Measurements from ENCODE around the gene MEGF8.

The MEGF8 gene, protein sequence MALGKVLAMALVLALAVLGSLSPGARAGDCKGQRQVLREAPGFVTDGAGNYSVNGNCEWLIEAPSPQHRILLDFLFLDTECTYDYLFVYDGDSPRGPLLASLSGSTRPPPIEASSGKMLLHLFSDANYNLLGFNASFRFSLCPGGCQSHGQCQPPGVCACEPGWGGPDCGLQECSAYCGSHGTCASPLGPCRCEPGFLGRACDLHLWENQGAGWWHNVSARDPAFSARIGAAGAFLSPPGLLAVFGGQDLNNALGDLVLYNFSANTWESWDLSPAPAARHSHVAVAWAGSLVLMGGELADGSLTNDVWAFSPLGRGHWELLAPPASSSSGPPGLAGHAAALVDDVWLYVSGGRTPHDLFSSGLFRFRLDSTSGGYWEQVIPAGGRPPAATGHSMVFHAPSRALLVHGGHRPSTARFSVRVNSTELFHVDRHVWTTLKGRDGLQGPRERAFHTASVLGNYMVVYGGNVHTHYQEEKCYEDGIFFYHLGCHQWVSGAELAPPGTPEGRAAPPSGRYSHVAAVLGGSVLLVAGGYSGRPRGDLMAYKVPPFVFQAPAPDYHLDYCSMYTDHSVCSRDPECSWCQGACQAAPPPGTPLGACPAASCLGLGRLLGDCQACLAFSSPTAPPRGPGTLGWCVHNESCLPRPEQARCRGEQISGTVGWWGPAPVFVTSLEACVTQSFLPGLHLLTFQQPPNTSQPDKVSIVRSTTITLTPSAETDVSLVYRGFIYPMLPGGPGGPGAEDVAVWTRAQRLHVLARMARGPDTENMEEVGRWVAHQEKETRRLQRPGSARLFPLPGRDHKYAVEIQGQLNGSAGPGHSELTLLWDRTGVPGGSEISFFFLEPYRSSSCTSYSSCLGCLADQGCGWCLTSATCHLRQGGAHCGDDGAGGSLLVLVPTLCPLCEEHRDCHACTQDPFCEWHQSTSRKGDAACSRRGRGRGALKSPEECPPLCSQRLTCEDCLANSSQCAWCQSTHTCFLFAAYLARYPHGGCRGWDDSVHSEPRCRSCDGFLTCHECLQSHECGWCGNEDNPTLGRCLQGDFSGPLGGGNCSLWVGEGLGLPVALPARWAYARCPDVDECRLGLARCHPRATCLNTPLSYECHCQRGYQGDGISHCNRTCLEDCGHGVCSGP (N-terminal part only)

DNA sequence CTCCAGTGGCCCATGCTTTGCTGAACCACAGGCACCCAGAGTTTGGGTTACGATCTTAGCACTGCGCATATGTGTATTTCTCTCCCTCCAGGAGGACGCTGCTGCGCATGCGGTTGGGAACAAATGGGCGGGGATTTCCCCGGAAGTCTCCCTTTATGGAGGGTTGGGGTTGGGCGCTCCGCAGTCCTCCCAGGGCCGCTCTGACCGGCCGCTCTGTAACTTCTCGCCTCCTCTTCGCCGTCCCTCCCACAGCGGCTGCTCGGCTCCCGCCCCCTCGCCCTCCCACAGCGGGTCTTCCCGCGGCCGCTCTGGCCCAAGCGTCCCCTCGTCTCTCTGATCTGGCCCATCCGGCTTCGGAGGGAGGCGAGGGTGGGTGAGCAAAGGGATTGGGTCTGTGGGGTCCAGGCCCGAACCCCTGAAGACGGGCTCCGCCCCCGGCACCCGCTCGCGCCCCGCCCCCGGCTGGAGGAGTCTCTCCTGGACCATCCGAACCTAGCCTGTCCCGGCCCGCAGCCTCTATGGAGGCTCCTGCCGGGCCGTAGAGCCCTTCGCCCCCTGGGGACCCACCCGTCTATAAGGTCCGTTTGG is at the start of gene MEGF8:
MEGF8 (plus strand) TSS at position 328 of the 588 bp plus-strand sequence. CDS start 609 bp downstream, outside the sequence.
- peak; percentile 98 for DNase-seq

DNA sequence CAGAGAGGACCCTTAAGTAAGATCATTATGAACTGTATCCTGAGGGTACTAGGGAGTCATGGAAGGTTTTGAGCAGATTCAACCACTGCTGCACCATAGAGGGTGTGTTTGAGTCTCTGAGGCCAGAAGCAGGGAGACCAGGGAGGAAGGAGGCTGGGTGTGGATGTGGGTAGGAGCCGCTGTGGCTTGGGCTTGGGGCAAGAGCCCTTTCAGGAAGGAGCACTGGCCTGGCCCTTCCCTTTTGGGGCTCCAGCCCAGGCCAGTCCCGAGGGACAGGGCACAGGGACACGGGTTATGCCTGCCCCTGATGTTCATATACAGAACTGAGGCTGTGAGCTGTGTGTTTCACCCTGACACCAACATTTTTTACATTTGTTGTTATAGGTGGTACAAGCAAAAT is 49.2 kb upstream of the MEGF8 start:
- no peak for DNase-seq

DNA sequence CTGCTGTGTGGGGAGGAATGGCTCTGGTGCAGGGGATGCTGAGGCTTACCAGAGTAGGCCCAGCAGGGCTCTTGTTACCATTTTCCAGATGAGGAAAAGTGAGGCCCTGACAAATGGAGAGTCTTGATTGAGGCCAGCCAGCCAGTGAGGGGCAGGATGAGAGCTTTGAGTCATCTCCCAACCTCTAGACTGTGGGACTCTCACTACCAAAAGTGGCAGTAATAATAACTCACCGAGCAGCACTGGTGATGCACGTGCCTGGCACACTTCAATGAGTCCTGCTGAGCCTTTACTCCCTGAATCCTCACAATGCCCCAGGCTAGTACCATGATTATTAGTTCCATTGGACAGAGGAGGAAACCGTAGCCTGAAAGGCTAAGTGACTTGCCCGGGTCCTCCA is 48.6 kb upstream of the MEGF8 start:
- no peak for DNase-seq

DNA sequence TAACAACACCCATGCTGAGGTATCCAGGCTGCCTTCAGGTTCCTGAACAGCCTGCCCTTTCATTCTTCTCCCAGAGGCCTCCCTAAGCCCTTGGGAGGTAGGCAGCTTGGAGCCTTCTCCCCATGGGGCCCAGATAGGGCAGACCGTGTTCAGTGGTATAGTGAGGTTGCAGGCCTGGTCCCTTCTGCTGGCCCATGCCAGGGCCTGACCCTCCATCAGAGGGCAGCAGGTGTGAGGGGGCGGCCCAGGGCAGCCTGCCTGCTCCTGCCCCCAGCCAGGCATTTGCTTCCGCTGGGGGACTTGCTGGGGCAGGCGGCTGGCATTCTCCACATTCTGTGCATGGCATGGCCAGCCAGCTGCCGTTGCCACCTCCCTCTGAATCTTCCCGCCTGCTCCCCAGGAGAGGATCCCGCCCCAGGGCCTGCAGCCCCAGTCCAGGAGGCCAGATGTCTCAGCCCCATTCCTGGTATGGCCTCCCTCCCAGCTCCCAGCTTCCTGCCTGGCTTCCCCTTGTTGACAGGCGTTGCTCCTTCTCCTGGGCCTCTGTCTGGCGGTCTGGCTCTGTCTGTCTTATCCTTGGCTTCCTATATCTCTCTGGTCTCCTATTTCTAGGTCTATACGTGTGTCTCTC is 47.5 kb upstream of the MEGF8 start:
- no peak for DNase-seq

DNA sequence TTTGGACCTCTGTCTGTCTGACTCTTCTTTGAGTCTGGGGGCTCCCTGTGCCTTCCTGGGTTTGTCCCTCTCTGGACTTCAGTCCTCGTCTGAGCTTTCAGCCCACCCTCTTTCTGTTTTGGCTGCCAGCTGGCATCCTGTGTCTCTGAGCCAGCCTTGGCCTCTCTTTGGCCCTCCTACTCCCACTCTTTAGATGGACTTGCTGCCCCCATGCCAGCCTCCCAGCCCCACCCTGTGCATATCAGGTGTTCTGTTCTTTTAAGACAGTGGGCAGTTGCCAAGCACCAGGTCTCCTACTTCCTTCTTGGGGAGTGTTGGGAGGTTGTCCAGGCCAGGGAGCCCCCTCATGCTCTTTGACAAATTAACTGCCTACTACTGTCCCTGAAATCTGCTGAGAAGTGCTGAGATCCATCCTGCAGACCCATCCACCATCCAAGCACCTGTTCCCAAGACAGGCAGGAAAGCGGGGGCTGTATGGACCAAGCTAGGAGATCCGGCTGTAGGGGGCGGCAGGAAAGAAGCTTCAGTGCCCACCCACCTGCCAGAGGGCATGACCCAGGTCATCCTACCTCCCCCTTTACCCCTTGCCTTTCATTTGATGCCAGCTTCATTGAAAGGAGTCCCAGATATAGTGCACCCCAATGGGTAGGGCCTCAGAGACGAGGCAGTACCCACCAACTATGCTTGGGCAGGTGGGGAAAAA is 46.8 kb upstream of the MEGF8 start:
- no peak for DNase-seq

DNA sequence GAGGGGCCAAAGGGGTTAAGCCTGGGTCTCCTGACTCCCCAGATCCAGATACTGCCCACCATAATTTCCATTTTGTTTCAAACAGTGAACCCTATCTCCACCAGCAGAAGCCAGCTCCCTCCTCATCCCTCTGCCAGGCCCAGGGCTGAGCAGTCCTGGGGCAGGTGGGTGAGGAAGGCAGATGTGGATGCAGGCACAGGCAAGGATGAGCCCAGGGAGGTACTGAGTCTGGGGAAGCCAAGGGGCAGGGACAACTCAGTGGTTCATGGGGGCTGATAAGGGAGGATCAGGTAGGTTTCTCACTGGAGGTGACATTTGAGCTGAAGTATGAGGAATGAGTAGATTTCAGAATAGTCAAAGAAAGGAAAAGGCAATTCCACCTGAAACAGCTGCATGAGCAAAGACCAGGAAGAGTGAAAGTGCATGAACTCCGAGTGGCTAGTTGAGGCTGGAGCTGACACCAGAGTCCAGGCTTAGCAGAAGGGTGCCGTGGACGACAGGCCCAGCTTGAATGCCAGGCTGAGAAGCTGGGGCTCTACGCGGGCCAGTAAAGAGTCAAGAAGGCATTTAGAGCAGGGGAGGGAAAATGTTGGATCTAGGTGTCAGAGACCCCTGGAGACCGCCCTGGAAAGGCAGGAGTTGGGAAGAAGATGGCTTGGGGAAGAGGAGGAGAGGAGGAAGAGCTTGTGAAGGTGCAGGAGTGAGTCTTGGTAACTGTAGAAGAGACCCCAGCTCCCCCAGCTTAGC is 46.1 kb upstream of the MEGF8 start:
- no peak for DNase-seq

DNA sequence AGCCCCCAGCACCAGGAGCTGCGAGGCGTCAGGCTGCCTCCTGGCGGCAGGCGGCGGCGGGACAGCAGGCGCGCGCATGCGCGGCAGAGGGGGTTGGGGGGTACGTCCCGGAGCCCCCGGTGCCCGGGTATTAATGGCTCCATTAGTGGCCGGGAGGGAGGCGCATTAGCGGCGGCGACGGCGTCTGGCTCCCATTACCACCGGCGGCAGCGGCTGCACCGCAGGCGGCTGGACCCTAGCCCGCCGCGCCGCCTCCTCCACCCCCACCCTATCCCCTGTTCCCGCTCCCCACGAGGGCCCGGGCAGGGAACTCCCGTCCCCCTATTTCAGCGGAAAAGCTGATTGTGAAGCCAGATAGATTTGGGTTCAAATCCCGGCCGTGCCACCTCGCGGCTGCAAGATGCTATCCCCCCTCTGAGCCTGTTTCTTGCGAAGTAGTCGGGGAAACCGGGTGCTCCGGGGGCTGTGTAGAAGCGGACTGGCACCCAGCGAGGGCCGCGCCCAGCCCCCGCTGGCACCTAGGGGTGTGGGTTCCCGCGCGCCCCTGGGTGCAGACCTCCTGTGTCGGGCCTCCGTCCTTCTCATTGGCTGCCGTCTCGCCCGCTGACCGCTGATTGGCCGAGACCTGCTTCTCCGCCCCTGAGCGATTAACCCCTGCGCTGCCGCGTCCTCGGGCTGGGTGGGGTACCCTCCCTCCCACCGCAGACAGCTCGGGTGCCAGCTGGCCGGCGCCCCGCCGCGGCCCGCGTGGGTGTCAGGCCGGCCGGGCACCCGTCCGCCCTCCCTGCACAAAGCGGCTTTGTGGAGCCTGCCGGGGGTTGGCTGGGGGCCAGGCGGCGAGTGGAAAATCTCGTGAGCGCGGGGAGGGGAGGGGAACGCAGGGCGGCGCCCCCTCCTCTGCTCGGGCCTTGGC is 45.3 kb upstream of the MEGF8 start:
- DNase-seq = peak; percentile 69

DNA sequence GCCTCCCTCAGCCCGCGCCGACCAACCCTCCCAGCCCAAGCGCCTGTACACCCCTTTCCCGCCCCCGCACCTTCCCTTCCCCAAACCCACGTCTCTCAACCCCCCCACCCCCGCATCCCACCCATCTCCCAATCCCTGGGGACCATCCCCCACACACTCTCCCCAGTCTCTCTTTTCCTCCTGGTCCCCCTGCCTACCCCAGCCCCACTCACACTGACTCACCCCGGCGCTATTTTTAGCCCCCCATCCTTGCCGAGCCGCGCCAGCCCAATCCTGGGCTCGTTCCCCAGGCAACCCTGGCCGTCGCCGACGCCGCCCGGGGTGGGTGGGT is 44.7 kb upstream of the MEGF8 start:
- DNase-seq = no peak

DNA sequence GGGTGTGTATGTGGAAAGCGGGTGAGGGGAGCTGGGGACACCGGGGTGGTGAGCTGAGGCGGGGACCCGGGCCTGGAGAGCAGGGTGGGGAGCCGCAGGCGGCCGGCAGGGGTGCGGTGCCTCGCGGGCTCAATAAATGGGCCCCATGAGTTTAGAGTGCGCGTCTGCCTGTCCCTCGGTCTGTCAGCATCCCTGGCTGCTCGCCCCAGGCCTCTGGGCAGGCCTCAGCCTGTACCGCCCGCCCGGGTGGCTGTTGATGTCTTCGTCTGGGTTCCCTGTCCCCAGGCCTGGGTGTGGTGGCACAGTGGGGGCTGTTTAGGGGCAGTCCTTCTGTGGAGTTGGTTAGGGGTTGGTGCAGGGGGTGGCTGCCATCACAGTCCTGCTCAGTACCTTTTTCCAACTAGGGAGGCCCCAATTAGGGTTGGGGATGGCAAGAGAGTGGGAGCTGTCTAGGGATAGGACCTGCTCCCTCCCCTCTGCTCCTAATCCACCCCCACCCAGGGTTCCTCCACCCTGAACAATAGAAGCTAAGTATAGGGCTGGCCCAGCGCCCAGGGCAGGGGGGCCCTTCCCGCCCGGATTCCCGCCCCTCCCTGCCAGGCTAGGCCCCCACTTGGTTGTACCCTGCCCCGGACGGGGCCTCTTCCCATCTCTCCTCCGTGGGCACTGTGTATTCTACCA is 44.1 kb upstream of the MEGF8 start:
- peak; percentile 50 for DNase-seq

DNA sequence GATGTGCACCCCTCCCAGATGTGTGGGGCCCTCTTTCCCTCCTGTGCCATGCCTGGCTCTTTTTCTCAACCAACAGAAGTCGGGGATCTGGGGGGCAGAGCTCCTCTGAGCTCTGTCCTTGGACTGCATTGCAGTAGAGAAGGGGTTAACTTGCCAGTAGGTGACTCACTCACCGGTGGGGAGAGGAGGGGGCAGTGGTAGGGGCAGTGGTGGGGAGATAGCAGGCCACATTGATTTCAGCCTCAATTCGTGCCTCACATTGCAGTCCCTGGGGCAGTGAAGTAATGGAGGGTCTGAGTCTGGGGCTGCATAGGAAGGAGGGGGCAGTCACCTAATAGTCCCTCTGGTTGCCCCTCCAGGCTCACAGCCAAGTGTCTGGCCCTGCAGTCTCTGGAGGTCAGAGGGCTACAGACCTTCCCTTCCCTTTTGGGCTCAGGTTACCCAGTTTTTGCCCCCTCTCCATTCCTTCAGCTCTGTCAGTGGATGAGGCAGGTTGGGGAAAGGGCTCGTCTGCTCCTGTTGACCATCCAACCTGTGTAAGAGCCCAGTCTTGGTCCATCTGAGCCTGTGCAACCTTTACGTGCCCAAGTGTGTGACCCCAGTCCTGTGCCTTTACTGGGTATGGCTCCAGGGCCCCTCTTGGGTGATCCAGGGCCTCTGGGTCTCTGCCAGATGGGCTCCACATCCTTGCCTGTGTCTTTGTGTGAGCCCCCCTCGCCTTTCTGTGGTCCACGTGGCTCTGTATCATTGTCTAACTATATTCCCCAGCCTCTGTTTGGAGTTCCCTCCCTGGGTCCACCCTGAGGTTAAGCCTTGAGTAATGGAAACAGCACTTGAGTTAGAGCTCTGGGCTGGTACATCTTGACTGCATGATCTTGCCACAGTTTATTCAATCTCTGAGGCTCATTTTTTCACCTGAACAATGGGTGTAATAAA is 43.3 kb upstream of the MEGF8 start:
- peak; percentile 46 for DNase-seq

DNA sequence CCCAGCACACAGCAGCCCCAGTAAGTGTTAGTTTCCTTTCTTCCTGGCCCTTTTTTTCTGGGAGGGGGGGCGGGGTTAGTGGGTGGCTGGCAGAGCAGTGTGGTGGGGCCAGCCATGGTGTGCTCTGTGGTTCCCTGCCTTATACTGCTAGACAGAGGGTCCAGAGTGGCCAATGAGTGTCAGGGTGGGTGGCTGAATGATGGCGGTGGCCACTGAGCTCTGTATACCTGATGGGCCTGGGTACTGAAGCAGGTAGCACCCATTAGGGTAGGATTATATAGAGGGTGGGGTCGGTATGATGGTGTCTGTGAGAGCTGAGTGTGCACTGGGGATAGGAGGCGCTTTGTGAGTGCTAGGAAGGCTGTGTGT is 42.6 kb upstream of the MEGF8 start:
- DNase-seq = no peak

DNA sequence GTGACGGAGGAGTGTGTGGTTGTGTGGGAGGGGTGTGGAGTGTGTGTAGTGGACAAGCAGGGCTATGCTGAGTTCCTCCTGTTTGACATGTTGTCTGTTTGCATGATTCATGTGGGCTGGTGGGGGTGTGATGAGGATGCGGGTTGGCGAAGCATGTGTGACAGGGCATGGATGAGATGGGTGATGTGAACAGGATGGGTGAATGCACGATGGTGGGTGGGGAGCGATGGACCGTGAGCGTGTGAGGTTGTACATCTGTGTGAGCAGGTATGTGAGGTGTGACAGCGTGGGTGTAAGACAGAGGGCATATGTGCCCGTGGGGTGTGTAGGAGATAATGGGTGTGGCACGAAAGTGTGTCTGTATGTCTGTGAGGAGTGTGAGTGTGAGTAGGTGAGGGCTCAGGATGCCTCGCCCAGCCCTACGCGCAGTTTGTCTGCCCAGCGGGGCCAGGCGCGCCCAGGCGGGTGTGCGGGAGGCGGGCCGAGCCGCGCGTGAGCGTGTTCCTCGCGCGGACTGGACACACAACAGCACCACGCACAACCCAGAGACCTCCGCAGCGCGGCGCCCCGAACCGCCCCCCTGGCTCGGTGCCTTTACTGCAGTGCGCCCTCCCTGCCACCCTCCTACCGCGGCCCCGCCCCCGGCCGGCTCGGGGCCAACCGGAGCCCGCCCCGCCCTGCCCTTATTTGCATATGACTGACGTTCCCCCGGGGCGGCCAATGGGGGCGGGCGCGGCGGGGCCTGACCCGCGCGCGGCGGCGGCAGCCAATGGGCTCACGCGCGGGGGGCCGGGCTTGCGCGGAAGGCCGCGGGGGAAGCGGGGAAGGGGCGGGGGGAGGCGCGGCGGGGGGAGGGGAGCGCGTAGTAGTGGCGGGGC is 42.0 kb upstream of the MEGF8 start:
- DNase-seq = peak; percentile 66

DNA sequence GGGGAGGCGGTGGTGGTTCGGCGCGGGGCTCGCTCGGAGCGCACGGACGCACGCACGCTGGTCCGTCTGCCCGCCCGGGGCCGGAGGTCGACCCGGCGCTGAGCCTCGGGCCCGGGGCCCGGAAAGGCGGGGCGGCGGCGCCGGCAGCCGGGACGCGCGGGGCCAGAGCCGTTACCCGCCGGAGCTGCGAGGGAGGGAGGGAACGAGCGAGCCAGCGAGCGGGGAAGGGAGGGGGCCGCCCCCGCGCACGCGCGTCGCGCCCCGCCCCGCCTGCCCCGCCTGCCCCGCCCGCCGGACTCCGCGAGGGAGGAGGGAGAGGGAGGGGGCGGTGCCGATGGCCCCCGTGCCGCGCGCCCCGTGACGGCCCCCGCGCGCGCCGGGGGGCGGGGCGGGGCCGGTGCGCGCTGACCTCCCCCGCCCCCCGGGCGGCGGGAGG is 41.4 kb upstream of the MEGF8 start:
- DNase-seq = no peak

DNA sequence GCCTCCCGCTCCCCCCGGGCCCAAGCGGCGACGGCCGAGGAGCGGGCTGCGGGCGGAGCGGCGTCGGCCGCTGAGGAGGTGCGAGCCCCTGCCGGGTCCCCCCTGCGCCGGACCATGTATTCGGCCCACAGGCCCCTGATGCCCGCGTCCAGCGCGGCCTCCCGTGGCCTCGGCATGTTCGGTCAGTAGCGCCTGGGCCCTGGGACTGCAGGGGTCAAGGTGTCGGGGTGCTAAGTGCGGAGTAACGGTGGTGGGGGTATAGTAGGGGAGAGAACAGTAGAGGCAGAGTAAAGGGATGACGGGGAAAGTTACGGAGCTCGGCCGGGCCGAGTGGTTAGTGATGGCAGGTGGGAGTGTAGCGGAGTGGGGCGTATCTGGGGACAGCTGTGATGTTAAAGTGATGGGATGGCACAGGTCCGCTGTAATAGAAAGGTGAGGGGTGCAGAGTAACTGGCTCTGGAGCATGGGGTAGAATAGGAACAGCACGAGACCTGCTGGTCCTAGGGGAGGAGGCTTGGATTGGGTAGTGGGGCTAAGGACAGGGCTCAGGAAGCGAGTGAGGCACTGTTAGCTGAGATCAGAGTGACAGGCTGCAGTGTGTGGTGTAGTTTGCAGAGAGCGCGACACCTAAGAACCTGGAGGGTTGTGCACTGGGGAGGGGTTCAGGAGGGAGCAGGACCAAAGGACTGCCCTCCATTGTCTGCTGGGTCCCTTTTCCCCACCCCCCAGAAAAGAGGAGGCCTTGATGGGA is 40.7 kb upstream of the MEGF8 start:
- no peak for DNase-seq

DNA sequence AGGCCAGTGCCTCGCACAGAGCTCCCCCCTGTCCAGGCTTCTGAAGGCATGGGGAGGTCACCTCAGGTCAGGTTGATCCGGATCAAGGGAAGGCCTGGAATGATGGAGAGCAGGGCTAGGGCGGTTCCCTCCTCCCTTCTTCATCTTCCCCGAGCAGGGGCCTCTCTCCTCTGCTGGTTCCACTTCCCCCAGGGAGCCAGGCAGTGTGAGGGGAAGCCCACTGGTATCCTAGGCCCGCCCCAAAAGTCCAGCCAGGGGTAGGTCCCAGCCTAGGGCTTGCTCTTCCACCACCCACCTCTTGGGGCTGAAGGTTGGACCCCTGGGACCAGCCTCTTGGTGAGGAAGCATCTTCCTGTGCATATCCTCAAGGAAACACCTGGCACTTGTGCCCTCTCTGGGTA is 39.9 kb upstream of the MEGF8 start:
- DNase-seq = no peak

DNA sequence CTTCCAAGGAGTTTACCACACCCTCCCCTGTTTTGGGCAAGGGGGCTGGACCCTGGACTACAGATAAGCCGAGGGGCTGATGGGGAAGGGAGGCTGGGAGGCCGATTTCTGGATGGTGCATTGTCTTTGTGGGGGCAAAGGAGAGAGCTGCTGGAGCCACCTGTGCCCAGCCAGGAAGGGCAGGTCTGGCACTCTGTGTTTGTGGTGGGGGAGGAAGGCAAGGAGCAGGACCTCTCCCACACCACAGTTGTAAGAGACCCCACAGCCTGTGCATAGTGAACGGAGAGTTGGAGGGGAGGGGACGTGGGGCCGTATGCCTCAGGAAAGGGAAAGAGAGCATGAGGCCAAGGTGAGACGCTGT is 39.5 kb upstream of the MEGF8 start:
- DNase-seq = no peak
